HepG2 (cell line): ENCODE data around the gene CEP128. TPM values are rescaled to one million over a fixed set of nuclear protein-coding genes. Genes with fewer than 3 reads are reported as not detected.
A peak's percentile ranks its signal among the peaks of the same experiment; 100 is the strongest.

Experiments used
- ARNT ChIP-seq: fragments of 450-650 bp; IDR thresholded peaks from 2 replicates; pipeline ENCODE4 v1.6.1; 2017
- ETV5 ChIP-seq: IDR thresholded peaks from 2 replicates; pipeline ENCODE4 v1.6.1; 2018; ENCODE audit warnings: missing biosample characterization, missing genetic modification reagents, inconsistent platforms, borderline replicate concordance
- HES4 ChIP-seq: sonication (generic); formaldehyde crosslinking; IDR thresholded peaks from 2 replicates; pipeline ENCODE4 v1.9.0; 2021; ENCODE audit warnings: mild to moderate bottlenecking, missing genetic modification reagents, borderline replicate concordance
- LCORL ChIP-seq, 2 experiments: fragments of 450-650 bp in 1 of 2; sonication (generic) in 1 of 2; formaldehyde crosslinking in 1 of 2; IDR thresholded peaks; 2 replicates each; pipeline versions ENCODE4 v1.5.0 to v1.6.1; 2017 to 2020; ENCODE audit warnings: antibody characterized with exemption in 1 of 2, missing genetic modification reagents in 1 of 2
- MAZ ChIP-seq, 2 experiments: sonication (generic) in 1 of 2; formaldehyde crosslinking in 1 of 2; IDR thresholded peaks; 2 replicates each; pipeline versions ENCODE4 v1.5.0 to v1.6.1; 2012 to 2020; ENCODE audit warnings: low read depth in 2 of 2, mild to moderate bottlenecking in 2 of 2, borderline replicate concordance in 1 of 2, improper control_type of control experiment in 1 of 2, low read length in 1 of 2, missing genetic modification reagents in 1 of 2, moderate library complexity in 1 of 2
- MTF2 ChIP-seq: sonication (generic); formaldehyde crosslinking; IDR thresholded peaks from 2 replicates; pipeline ENCODE4 v1.5.0; 2020; ENCODE audit warnings: missing genetic modification reagents, borderline replicate concordance
- SALL2 ChIP-seq: sonication (generic); formaldehyde crosslinking; IDR thresholded peaks from 2 replicates; pipeline ENCODE4 v1.8.1; 2023; ENCODE audit warnings: mild to moderate bottlenecking, missing genetic modification reagents, inconsistent platforms
- SP2 ChIP-seq: sonication (generic); formaldehyde crosslinking; IDR thresholded peaks from 2 replicates; pipeline ENCODE4 v1.5.1; 2020; ENCODE audit warnings: mild to moderate bottlenecking, missing genetic modification reagents
- TRIM24 ChIP-seq: sonication (generic); formaldehyde crosslinking; IDR thresholded peaks from 2 replicates; pipeline ENCODE4 v1.8.0; 2022; ENCODE audit warnings: mild to moderate bottlenecking, missing genetic modification reagents
- U2AF2 ChIP-seq: fragments of 200-400 bp; formaldehyde crosslinking; IDR thresholded peaks from 2 replicates; pipeline ENCODE4 v1.6.1; 2017; ENCODE audit warnings: low read depth, mild to moderate bottlenecking, low read length
- ZEB1 ChIP-seq: IDR thresholded peaks from 2 replicates; pipeline ENCODE4 v1.6.1; 2012; ENCODE audit warnings: mild to moderate bottlenecking, low read depth, inconsistent platforms; ENCODE audit not compliant: insufficient replicate concordance
- ZMAT3 ChIP-seq: sonication (generic); formaldehyde crosslinking; conservative IDR thresholded peaks from 2 replicates; pipeline ENCODE4 v1.7.0; 2021; ENCODE audit warnings: missing genetic modification reagents
- ZMYM3 ChIP-seq: sonication (generic); formaldehyde crosslinking; IDR thresholded peaks from 2 replicates; pipeline ENCODE4 v1.5.1; 2020; ENCODE audit warnings: mild to moderate bottlenecking, missing genetic modification reagents
- ZNF30 ChIP-seq: sonication (generic); formaldehyde crosslinking; IDR thresholded peaks from 2 replicates; pipeline ENCODE4 v1.5.0; 2020; ENCODE audit warnings: mild to moderate bottlenecking, missing genetic modification reagents
- polyA plus RNA-seq, 8 experiments: library from polyadenylated mRNA; depleted of rRNA in 3 of 8; stranded (reverse) in 7 of 8; unstranded in 1 of 8; fragments of >200 nt; fragmentation: Illumina TruSeq in 4 of 8; extraction: Trizol in 4 of 8; gene quantifications; 2 replicates each; pipeline versions ENCODE4 v1.2.1 to v1.2.3, GENCODE V29; 2011 to 2016; ENCODE audit warnings: low read depth in 4 of 8, missing spikeins in 1 of 8, mixed read lengths in 1 of 8; ENCODE audit not compliant: insufficient read depth in 1 of 8
- total RNA-seq, 5 experiments: library from RNA; depleted of rRNA; stranded (reverse); fragments of >200 nt; fragmentation: Illumina TruSeq; extraction: Trizol; gene quantifications; 2 replicates each; pipeline ENCODE4 v1.2.3, GENCODE V29; 2016; ENCODE audit warnings: low read depth in 1 of 5
- TF ChIP-seq, protein P1 (sequence below), 2 experiments: sonication (generic) in 1 of 2; formaldehyde crosslinking in 1 of 2; IDR thresholded peaks; 2 replicates each; pipeline versions ENCODE4 v1.4.0 to v1.6.1; 2016 to 2020; ENCODE audit warnings: borderline replicate concordance in 1 of 2, low read depth in 1 of 2, mild to moderate bottlenecking in 1 of 2, missing genetic modification reagents in 1 of 2
- TF ChIP-seq, protein P2 (sequence below), 2 experiments: fragments of 450-650 bp in 1 of 2; sonication (generic) in 1 of 2; formaldehyde crosslinking; IDR thresholded peaks; 2 replicates each; pipeline versions ENCODE4 v1.5.0 to v1.8.0; 2020 to 2022; ENCODE audit warnings: mild to moderate bottlenecking in 1 of 2, missing genetic modification reagents in 1 of 2
- TF ChIP-seq, protein P3 (sequence below): sonication (generic); formaldehyde crosslinking; IDR thresholded peaks from 2 replicates; pipeline ENCODE4 v1.8.1; 2023; ENCODE audit warnings: missing genetic modification reagents, inconsistent platforms, borderline replicate concordance
- TF ChIP-seq, protein P4 (sequence below): sonication (generic); formaldehyde crosslinking; conservative IDR thresholded peaks from 2 replicates; pipeline ENCODE4 v1.4.0; 2020; ENCODE audit warnings: missing genetic modification reagents
- TF ChIP-seq, protein P5 (sequence below): IDR thresholded peaks from 2 replicates; pipeline ENCODE4 v1.6.1; 2012; ENCODE audit warnings: low read depth, low read length, improper control_type of control experiment

Gene CEP128
- total and polyA plus RNA-seq, 2 of the 13 experiments (the other 11 are each of a cell fraction or from before 2014, with no cell fraction given), result 1.3 to 7.5 TPM

DNA sequence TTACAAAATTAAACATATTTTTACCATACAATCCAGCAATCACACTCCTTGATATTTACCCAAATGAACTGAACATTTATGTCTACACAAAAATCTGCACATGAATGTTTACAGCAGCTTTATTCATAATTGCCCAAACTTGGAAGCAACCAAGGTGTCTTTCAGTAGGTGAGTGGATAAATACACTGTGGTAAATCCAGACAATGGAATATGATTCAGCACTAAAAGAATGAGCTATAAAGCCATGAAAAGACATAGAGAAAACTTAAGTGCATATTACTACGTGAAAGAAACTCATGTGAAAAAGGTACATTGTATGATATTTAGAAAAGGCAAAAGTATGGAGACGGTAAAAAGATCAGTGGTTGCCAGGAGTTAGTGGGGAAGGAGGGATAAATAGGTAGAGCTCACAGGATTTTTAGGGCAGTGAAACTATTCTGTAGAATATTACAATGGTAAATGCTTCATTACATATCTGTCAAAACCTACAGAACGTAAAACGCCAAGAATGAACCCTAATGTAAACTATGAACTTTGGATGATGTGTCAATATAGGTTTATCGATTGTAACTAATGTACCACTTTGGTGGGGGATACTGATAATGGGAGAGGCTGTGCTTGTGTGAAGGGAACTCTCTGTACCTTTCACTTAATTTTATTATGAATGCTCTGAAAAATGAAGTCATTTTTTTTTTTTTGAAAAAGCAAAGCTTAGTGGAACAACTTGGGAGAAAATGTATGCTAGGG lies 295.7 kb downstream of the CEP128 start (continued):
- TF ChIP-seq MAZ (IDR thresholded peaks at IDR 0.05; ENCODE audit: borderline replicate concordance, low read depth, low read length), result no peak
- no peak for TF ChIP-seq MAZ (CRISPR knock-in tag; IDR thresholded peaks at IDR 0.05; ENCODE audit: low read depth)
- no peak for TF ChIP-seq MTF2 (CRISPR knock-in tag)
- TF ChIP-seq, protein P1, sequence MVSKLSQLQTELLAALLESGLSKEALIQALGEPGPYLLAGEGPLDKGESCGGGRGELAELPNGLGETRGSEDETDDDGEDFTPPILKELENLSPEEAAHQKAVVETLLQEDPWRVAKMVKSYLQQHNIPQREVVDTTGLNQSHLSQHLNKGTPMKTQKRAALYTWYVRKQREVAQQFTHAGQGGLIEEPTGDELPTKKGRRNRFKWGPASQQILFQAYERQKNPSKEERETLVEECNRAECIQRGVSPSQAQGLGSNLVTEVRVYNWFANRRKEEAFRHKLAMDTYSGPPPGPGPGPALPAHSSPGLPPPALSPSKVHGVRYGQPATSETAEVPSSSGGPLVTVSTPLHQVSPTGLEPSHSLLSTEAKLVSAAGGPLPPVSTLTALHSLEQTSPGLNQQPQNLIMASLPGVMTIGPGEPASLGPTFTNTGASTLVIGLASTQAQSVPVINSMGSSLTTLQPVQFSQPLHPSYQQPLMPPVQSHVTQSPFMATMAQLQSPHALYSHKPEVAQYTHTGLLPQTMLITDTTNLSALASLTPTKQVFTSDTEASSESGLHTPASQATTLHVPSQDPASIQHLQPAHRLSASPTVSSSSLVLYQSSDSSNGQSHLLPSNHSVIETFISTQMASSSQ (IDR thresholded peaks at IDR 0.05; ENCODE audit: low read depth), result no peak
- TF ChIP-seq, protein P1 (CRISPR knock-in tag; IDR thresholded peaks at IDR 0.05; ENCODE audit: borderline replicate concordance), result no peak
- no peak for TF ChIP-seq TRIM24 (CRISPR knock-in tag)
- TF ChIP-seq, protein P2, sequence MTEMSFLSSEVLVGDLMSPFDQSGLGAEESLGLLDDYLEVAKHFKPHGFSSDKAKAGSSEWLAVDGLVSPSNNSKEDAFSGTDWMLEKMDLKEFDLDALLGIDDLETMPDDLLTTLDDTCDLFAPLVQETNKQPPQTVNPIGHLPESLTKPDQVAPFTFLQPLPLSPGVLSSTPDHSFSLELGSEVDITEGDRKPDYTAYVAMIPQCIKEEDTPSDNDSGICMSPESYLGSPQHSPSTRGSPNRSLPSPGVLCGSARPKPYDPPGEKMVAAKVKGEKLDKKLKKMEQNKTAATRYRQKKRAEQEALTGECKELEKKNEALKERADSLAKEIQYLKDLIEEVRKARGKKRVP (CRISPR knock-in tag; IDR thresholded peaks at IDR 0.05), result no peak
- no peak for TF ChIP-seq SALL2 (CRISPR knock-in tag)
- TF ChIP-seq, protein P3, sequence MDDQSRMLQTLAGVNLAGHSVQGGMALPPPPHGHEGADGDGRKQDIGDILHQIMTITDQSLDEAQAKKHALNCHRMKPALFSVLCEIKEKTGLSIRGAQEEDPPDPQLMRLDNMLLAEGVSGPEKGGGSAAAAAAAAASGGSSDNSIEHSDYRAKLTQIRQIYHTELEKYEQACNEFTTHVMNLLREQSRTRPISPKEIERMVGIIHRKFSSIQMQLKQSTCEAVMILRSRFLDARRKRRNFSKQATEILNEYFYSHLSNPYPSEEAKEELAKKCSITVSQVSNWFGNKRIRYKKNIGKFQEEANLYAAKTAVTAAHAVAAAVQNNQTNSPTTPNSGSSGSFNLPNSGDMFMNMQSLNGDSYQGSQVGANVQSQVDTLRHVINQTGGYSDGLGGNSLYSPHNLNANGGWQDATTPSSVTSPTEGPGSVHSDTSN (CRISPR knock-in tag), result no peak
- no peak for TF ChIP-seq SP2 (CRISPR knock-in tag)
- TF ChIP-seq, protein P4, sequence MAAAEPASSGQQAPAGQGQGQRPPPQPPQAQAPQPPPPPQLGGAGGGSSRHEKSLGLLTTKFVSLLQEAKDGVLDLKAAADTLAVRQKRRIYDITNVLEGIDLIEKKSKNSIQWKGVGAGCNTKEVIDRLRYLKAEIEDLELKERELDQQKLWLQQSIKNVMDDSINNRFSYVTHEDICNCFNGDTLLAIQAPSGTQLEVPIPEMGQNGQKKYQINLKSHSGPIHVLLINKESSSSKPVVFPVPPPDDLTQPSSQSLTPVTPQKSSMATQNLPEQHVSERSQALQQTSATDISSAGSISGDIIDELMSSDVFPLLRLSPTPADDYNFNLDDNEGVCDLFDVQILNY (CRISPR knock-in tag), result no peak
- TF ChIP-seq ZEB1, result no peak
- no peak for TF ChIP-seq U2AF2
- no peak for TF ChIP-seq ZNF30 (CRISPR knock-in tag)
- TF ChIP-seq LCORL (IDR thresholded peaks at IDR 0.05), result 0 out of 2 replicates have a peak, but pooled peaks have one; percentile 26
- TF ChIP-seq LCORL (CRISPR knock-in tag; IDR thresholded peaks at IDR 0.05), result no peak
- TF ChIP-seq ZMAT3 (CRISPR knock-in tag), result no peak
- no peak for TF ChIP-seq HES4 (CRISPR knock-in tag)
- no peak for TF ChIP-seq ZMYM3 (CRISPR knock-in tag)
- TF ChIP-seq, protein P5, sequence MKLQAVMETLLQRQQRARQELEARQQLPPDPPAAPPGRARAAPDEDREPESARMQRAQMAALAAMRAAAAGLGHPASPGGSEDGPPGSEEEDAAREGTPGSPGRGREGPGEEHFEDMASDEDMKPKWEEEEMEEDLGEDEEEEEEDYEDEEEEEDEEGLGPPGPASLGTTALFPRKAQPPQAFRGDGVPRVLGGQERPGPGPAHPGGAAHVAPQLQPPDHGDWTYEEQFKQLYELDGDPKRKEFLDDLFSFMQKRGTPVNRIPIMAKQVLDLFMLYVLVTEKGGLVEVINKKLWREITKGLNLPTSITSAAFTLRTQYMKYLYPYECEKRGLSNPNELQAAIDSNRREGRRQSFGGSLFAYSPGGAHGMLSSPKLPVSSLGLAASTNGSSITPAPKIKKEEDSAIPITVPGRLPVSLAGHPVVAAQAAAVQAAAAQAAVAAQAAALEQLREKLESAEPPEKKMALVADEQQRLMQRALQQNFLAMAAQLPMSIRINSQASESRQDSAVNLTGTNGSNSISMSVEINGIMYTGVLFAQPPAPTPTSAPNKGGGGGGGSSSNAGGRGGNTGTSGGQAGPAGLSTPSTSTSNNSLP, result 0 out of 2 replicates have a peak, but pooled peaks have one; percentile 37
- no peak for TF ChIP-seq ARNT
- TF ChIP-seq ETV5, result no peak
